DOHH2 (cell line): Measurements from ENCODE around the gene RBFOX2.

Source experiments
- H3F3A ChIP-seq: fragments of 200-600 bp; sonication (generic), shearing (Covaris generic); 2 replicates; pipeline ENCODE4 v1.6.0; 2016; ENCODE audit warnings: antibody characterized with exemption, mild to moderate bottlenecking; ENCODE audit not compliant: control insufficient read depth, insufficient read depth
- H3K27ac ChIP-seq: fragments of 200-600 bp; sonication (generic); 2 replicates; pipeline ENCODE4 v1.5.1; 2014; ENCODE audit warnings: low read depth, mild to moderate bottlenecking, low read length, moderate library complexity
- H3K27me3 ChIP-seq: fragments of 200-600 bp; sonication (generic); 2 replicates; pipeline ENCODE4 v1.6.1; 2014; ENCODE audit warnings: mild to moderate bottlenecking, low read length, mixed read lengths; ENCODE audit not compliant: control insufficient read depth
- H3K36me3 ChIP-seq: fragments of 200-600 bp; sonication (generic); 2 replicates; pipeline ENCODE4 v1.6.1; 2014; ENCODE audit warnings: mild to moderate bottlenecking, low read length, moderate library complexity, mixed read lengths; ENCODE audit not compliant: control insufficient read depth
- H3K4me1 ChIP-seq: fragments of 200-600 bp; sonication (generic); 2 replicates; pipeline ENCODE4 v1.6.1; 2014; ENCODE audit warnings: mild to moderate bottlenecking, low read length, mixed read lengths; ENCODE audit not compliant: control insufficient read depth
- H3K4me2 ChIP-seq: fragments of 200-600 bp; sonication (generic); 2 replicates; pipeline ENCODE4 v1.6.0; 2014; ENCODE audit warnings: mild to moderate bottlenecking, low read length, moderate library complexity
- H3K4me3 ChIP-seq: fragments of 200-600 bp; sonication (generic); 2 replicates; pipeline ENCODE4 v1.5.1; 2014; ENCODE audit warnings: mild to moderate bottlenecking, low read length, mixed read lengths
- H3K79me2 ChIP-seq: fragments of 200-600 bp; sonication (generic); 2 replicates; pipeline ENCODE4 v1.6.1; 2014; ENCODE audit warnings: mild to moderate bottlenecking, low read length, mixed read lengths; ENCODE audit not compliant: control insufficient read depth
- H3K9me2 ChIP-seq: fragments of 200-600 bp; sonication (generic); replicated peaks from 2 replicates; pipeline ENCODE4 v1.6.1; 2014; ENCODE audit warnings: mild to moderate bottlenecking, low read length, mixed read lengths; ENCODE audit not compliant: control insufficient read depth
- H3K9me3 ChIP-seq: fragments of 200-600 bp; sonication (generic); 2 replicates; pipeline ENCODE4 v1.6.1; 2014; ENCODE audit warnings: antibody characterized with exemption, low read length, mixed read lengths; ENCODE audit not compliant: control insufficient read depth, insufficient read depth
- H4K20me1 ChIP-seq: fragments of 200-600 bp; sonication (generic); 2 replicates; pipeline ENCODE4 v1.6.0; 2014; ENCODE audit warnings: low read depth, mild to moderate bottlenecking, antibody characterized with exemption, low read length, moderate library complexity; ENCODE audit not compliant: control insufficient read depth, insufficient read depth
- EZH2phosphoT487 ChIP-seq: fragments of 200-600 bp; sonication (generic); IDR thresholded peaks from 2 replicates; pipeline ENCODE4 v1.6.1; 2017; ENCODE audit warnings: borderline replicate concordance, mild to moderate bottlenecking, antibody characterized with exemption, low read length, moderate library complexity, mixed read lengths
- TF ChIP-seq, protein P1 (sequence below): fragments of 200-600 bp; sonication (generic); IDR thresholded peaks from one replicate; pipeline ENCODE4 v1.5.1; 2014; ENCODE audit warnings: antibody characterized with exemption, mild to moderate bottlenecking, low read depth, low read length; ENCODE audit not compliant: poor library complexity, severe bottlenecking

The RBFOX2 gene

DNA sequence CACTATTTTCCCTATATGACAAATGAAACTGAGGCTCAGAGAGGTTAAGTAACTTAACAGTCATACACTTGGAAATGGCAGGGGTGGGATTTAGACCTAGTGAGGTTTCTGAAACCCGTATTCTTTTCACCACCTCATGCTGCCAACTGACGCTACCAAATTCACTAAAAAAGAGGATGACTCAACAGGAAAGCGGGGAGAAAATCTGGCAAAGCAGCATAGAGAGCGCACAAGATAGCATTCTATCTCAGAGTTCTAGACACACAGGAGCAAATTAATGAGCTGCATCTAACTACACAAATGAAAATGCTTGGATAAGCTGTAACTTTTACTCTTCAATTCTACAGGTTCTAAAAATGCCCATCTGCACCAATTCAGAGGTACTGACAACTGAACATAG, 136.4 kb downstream of the RBFOX2 start:
- no peaks in the 10 kb centered on the region for H4K20me1 ChIP-seq
- H3K36me3 ChIP-seq = no peaks in the 10 kb centered on the region; the same call in 1 of the 2 replicates
- no peaks in the 10 kb centered on the region for H3F3A ChIP-seq
- H3K9me3 ChIP-seq = no peaks in the 10 kb centered on the region
- TF ChIP-seq, protein P1, sequence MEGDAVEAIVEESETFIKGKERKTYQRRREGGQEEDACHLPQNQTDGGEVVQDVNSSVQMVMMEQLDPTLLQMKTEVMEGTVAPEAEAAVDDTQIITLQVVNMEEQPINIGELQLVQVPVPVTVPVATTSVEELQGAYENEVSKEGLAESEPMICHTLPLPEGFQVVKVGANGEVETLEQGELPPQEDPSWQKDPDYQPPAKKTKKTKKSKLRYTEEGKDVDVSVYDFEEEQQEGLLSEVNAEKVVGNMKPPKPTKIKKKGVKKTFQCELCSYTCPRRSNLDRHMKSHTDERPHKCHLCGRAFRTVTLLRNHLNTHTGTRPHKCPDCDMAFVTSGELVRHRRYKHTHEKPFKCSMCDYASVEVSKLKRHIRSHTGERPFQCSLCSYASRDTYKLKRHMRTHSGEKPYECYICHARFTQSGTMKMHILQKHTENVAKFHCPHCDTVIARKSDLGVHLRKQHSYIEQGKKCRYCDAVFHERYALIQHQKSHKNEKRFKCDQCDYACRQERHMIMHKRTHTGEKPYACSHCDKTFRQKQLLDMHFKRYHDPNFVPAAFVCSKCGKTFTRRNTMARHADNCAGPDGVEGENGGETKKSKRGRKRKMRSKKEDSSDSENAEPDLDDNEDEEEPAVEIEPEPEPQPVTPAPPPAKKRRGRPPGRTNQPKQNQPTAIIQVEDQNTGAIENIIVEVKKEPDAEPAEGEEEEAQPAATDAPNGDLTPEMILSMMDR = no peak
- TF ChIP-seq EZH2phosphoT487 = no peak
- H3K9me2 ChIP-seq = no peaks in the 10 kb centered on the region
- H3K4me1 ChIP-seq = peaks cover 55% of the 10 kb centered on the region
- H3K27me3 ChIP-seq = no peaks in the 10 kb centered on the region
- H3K27ac ChIP-seq = no peak overlapping the region
- H3K4me3 ChIP-seq = no peak overlapping the region
- H3K4me2 ChIP-seq = no peak overlapping the region
- peaks cover 98% of the 10 kb centered on the region for H3K79me2 ChIP-seq

DNA sequence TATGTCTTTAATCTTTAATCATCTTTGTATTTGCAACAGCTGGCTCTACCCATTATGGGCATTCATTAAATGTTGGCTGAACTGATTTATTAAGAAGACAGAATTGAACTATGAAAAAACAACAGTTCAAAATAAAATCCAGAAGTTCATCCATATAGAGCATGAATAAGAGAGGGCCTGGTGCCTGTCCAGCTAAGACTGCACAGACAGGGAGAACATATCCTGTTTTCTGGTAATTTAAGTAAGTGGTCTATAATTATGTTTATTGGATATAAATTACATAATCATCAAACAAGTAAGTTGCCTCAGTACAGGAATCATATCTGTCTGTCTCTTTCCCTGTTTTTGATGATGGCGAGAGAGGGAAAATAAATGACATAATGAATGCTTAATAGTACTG, 137.2 kb downstream of the RBFOX2 start:
- no peak overlapping the region for H3K4me2 ChIP-seq
- H3K4me1 ChIP-seq = peaks cover 49% of the 10 kb centered on the region
- H3K27ac ChIP-seq = no peak overlapping the region
- no peaks in the 10 kb centered on the region for H4K20me1 ChIP-seq
- H3K36me3 ChIP-seq = no peaks in the 10 kb centered on the region; the same call in 1 of the 2 replicates
- no peak overlapping the region for H3K4me3 ChIP-seq
- TF ChIP-seq, protein P1 = no peak
- TF ChIP-seq EZH2phosphoT487 = no peak
- H3K79me2 ChIP-seq = peaks cover 97% of the 10 kb centered on the region
- H3K27me3 ChIP-seq = no peaks in the 10 kb centered on the region
- no peaks in the 10 kb centered on the region for H3K9me2 ChIP-seq
- H3K9me3 ChIP-seq = no peaks in the 10 kb centered on the region
- no peaks in the 10 kb centered on the region for H3F3A ChIP-seq

DNA sequence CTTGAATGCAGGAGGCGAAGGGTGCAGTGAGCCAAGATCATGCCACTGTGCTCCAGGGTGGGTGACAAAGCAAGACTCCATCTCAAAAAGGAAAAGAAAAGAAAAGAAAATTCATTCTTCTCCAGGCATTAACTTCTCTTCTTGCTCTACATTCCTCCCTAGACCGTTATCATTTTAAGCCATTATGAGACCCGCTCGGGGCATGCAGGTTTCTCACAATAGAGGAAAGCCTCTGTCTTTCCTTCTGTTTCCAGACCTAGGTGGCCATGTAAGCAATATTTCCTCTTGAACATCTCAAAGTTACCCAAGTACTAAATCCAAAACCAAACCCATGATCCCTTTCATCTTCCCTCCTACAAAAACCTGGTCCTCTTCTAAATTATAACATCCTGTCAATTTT, 139.6 kb downstream of the RBFOX2 start:
- H3K27me3 ChIP-seq = no peaks in the 10 kb centered on the region
- TF ChIP-seq, protein P1 = no peak
- no peak for TF ChIP-seq EZH2phosphoT487
- H3F3A ChIP-seq = peaks cover 4% of the 10 kb centered on the region; the same call in 1 of the 2 replicates
- H3K4me3 ChIP-seq = no peak overlapping the region
- H3K79me2 ChIP-seq = peaks cover 88% of the 10 kb centered on the region
- H3K9me3 ChIP-seq = no peaks in the 10 kb centered on the region
- H4K20me1 ChIP-seq = no peaks in the 10 kb centered on the region
- H3K36me3 ChIP-seq = no peaks in the 10 kb centered on the region; the same call in 1 of the 2 replicates
- peaks cover 33% of the 10 kb centered on the region for H3K4me1 ChIP-seq
- H3K9me2 ChIP-seq = no peaks in the 10 kb centered on the region
- H3K4me2 ChIP-seq = no peak overlapping the region
- H3K27ac ChIP-seq = no peak overlapping the region
